Renal cortical epithelial cell (primary cell): ENCODE measurements around the gene HSPH1. TPM values are rescaled to one million over a fixed set of nuclear protein-coding genes. Genes with fewer than 3 reads are reported as not detected.

Source experiments
- DNase-seq: peaks from one replicate; pipeline ENCODE4 v3.0.0-alpha.2; 2011; ENCODE audit warnings: low read depth
- total RNA-seq: library from RNA; depleted of rRNA; stranded (reverse); fragments of >200 nt; gene quantifications from 2 replicates; pipeline ENCODE4 v1.2.3, GENCODE V29; 2014

The HSPH1 gene
- total RNA-seq = 50.0 and 102 TPM in 2 replicates

- DNase-seq = peak; percentile 92
Observed at GRCh38 chr13:31161557-31162150, at the start of gene HSPH1. HSPH1 (minus strand) TSS chr13:31161904; CDS start chr13:31161582, 322 bp downstream.

- DNase-seq = no peak
Observed at GRCh38 chr13:31209841-31210210, 48.1 kb upstream of the HSPH1 start.

- DNase-seq = no peak
Observed at GRCh38 chr13:31209172-31209840, 47.6 kb upstream of the HSPH1 start.

- no peak for DNase-seq
Observed at GRCh38 chr13:31208559-31209122, 46.9 kb upstream of the HSPH1 start.

GRCh38 chr13:31207661-31208552, 46.2 kb upstream of the HSPH1 start:
- DNase-seq = no peak

- peak; percentile 86 for DNase-seq
Observed at GRCh38 chr13:31204592-31204991, 42.9 kb upstream of the HSPH1 start.

DNA sequence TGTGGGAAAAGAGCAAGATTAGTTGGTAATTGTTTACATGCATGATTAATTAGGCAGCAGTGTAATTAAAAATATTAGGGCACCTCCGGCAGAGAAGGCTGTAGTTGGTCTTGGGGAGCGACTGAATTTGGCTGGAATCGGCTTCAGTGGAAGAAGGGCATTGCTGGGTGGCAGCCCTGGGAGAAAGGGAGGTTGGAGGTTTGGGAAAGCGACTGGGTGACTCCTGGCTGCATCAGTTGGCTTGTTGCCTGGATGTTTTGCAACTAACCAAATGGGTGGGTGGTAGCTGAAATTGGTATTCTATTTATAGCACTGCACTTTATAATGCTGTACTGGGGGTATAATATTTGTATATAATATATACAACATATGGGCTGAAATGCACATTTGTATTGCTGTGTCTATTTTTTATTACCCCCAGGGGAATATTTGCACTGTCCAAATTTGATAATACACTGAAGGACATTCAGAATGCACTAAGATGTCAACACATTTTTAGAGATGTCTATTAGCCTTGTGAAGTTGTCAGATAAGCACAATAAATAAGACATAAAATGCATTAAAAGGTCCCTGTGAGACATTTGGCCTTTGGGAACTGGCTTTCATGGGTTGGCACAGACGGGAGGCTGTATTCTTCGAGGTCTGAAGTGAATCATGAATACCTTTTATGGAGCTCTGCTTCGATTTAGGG, 39.8 kb upstream of the HSPH1 start:
- peak; percentile 65 for DNase-seq

DNA sequence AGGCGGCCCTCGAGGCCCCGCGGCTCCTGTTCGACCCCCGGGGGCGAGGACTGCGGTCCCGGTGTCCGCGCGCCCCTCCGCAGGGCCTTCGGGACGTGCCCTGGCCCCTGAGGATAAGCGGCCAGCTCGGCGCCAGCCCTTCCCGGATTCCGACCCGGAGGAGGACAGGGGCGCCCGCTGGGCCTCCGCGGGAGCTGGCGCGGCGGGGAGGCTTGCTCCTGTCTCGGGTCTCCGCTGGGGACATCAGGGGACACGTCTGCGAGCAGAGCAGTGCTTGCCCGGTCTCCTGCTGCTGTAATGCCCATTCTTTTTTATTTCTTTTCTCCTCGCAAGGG, 38.9 kb upstream of the HSPH1 start:
- no peak for DNase-seq

- DNase-seq = no peak
Observed at GRCh38 chr13:31199849-31200636, 38.3 kb upstream of the HSPH1 start, which contains the start of gene B3GLCT. B3GLCT (plus strand) TSS chr13:31199975; CDS start chr13:31200085, 110 bp downstream.

GRCh38 chr13:31199527-31199848, 37.8 kb upstream of the HSPH1 start:
- no peak for DNase-seq

DNA sequence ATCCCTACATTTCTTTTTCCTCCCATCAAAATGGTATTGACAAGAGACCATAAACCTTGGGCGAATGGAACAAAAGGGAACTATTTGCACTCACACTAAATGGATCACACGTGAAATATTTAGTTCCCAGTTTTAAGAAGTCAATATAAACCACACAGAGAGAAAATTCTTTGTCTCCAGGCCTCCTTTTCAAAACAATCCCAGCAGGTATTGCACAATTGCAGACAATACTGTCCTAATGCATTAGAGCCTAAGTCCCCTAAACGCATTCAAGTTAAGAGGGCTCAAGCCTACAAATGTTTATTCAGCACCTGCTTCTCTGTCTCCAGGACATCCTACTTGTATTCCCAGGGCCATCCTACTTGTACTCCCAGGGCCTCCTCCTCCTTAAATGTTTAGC, 36.8 kb upstream of the HSPH1 start:
- DNase-seq = peak; percentile 54

DNA sequence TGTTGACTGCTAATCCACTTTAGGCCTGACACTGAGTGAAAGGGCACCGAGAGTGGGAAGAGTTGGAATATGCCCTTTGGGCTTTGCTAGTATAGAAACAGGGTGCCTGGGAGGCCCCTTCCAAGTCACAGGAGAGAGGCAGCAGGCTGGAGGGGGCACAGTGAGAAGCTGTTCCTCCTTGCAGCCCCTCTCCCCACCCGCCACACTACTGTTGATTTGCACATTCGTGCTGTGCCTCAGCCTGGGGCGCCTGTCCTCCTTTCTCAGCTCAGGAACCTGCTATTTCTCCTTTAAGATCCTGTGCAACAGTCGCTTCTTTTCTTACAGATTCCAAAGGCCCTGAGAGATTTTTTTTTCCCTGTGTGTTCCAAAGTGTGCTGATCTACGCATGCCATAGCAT, 35.3 kb upstream of the HSPH1 start:
- no peak for DNase-seq

GRCh38 chr13:31195616-31196015, 33.9 kb upstream of the HSPH1 start:
- no peak for DNase-seq

- no peak for DNase-seq
Observed at GRCh38 chr13:31192306-31192705, 30.6 kb upstream of the HSPH1 start.

DNA sequence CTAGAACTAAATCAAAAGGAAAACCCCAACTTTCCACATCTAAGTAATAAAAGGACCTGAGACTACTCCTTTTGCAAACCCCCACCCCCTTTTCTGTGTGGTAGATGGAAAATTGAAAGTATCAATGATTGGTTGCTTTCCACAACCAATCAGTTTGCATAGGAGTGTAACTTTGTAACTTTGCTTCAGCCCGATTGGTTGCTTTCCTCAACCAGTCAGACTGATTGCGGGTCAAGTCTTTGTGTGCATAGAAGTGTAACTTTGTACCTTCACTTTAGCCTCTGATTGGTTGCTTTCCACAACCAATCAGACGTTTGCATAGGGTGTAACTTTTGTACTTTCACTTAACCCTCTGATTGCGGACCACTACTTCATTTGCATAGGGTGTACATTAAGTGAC, 30.0 kb upstream of the HSPH1 start:
- DNase-seq = no peak

DNA sequence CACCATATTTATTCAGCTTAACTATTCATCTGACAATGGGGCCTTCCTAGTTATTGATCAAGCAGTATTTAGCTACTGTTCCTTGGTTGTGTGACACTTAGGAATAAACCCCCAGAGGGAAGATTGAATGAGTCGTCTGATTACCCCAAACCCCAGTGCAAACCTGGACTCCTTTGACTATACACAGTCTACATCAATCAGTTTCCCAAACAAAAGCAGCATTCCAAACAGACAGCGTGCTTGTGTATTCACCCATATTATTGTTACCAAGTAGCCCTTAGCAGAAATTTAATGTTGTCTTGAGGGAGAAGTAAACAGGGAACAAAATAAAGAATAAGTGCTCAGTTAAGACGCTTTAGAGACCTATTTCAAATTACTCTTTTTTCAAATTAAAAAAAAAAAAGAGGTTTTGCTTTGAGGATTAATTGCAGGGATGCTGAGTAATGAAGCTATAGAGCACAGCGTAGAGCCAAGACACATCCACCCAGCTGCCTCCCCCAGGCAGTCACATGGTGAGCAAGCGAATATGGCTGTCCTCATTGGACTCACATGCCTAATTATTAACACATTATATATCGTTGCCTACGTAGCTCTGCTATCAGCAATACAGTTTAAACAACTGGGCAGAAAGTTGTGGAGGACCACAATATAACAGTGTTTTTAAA, 23.4 kb upstream of the HSPH1 start:
- no peak for DNase-seq

- DNase-seq = no peak
Observed at GRCh38 chr13:31184451-31184850, 22.7 kb upstream of the HSPH1 start.

DNA sequence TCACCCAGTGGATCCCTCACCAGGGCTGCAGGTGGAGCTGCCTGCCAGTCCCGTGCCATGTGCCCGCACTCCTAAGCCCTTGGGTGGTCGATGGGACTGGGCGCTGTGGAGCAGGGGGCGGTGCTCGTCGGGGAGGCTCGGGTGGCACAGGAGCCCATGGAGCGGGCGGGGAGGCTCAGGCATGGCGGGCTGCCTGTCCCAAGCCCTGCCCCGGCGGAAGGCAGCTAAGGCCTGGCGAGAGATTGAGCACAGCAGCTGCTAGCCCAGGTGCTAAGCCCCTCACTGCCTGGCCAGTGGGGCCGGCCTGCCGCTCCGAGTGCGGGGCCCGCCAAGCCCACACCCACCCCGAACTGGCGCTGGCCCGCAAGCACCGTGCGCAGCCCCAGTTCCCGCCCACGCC, 21.3 kb upstream of the HSPH1 start:
- no peak for DNase-seq

DNA sequence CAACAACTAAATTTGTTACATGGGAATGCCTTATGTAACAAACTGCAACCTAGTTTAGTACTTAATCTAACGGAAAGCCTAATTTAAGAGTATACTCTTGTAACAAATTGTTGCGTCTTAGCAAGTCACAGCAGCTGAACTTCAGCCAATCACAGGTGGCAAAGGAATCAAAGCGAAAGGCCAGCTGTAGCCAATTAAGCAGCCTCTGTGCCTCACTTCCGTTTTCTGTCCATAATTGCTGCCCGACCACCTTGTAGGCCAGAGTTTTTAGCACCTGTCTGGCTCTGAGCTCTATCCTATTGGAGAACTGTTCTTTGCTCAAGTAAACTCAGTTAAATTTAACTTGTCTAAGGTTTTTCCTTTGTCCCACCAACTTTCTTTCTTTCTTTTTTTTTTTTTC, 18.1 kb upstream of the HSPH1 start:
- no peak for DNase-seq

- DNase-seq = no peak
Observed at GRCh38 chr13:31179241-31179640, 17.5 kb upstream of the HSPH1 start.
